ENCODE results near the gene SMIM23. TPM values are rescaled to one million over a fixed set of nuclear protein-coding genes. Genes with fewer than 3 reads are reported as not detected.
"Not testable (repeated sequence)": the region's sequence is repeated elsewhere in the genome, so short reads cannot be mapped to it uniquely, and the experiment has no call there.

The SMIM23 gene
- total RNA-seq, 2 experiments from 2014 or later, result not detected

GRCh38 chr5:171776213-171776612 is 9.4 kb upstream of the SMIM23 start:
- CTCF ChIA-PET, result no interaction called here
- Mint-ChIP-seq H3K9me3 (ENCODE audit: low read depth) (no peaks in the 10 kb centered on the region), H3K4me1 (no peaks in the 10 kb centered on the region), H3K4me3 (no peak overlapping the region), H3K27me3 (peaks cover 11% of the 10 kb centered on the region), H3K36me3 (ENCODE audit: low read depth) (no peaks in the 10 kb centered on the region), H3K27ac (no peak overlapping the region)
- intact Hi-C loops (cut with DNase I, micrococcal nuclease), result no loop called here
- no peak for ATAC-seq
- POLR2A ChIA-PET, result no interaction called here
- no peak for DNase-seq

DNA sequence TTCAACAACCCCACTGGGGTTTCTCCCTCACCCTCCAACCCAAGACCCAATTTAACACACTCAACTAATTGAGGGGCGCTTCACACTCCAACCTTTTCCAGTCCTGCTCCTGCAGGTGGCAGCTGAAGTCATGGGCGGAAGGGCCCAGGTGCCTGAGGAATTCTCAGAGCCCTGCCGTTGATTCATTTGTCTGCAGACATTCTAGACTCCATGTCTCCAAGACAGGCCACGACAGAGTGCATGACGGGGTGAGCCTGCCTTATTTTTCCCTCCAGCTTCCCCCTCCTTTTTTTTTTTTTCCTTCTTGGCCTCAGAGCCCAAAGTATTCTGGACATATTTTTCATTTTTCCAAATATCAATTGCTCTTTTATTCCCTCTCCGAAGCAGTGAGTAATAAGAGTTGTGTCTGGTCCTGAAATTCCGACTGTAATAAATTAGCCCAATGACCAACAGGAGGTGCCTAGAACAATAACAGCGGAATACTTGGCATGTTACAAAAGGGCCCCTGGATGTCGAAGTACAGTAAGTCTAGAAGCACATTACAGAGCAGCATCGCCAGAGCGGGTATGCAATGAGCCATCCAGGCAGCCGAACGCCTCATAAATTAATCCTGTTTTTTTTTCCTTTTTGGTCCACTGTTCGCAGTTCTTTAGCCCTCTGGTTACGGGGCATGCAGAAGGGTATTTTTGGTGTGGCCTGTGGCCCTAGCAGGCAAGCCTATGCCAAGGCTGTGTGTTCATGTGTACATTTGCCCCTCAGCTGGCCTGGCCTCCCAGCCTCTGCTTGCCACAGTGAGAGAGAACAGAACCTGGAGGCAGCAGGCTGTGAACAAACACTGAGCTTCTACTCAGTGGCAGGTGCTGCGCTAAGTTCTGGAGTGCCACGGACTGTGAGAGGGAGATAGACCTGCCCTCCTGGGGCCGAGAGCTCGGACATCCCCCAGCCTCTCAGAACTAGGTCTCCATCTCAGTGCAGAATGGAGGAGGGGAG is 8.6 kb upstream of the SMIM23 start:
- intact Hi-C loops (cut with DNase I, micrococcal nuclease), result no loop called here
- Mint-ChIP-seq H3K27ac (no peak overlapping the region), H3K9me3 (ENCODE audit: low read depth) (no peaks in the 10 kb centered on the region), H3K4me1 (no peaks in the 10 kb centered on the region), H3K27me3 (peaks cover 13% of the 10 kb centered on the region), H3K4me3 (no peak overlapping the region), H3K36me3 (ENCODE audit: low read depth) (no peaks in the 10 kb centered on the region)
- no peak for DNase-seq
- ChIA-PET CTCF (interaction anchor here (0.6 kb wide), 1 partner anchor 30 kb away, joined by 3 read pairs; no protein-coding TSS in a partner anchor), POLR2A (no interaction called here)
- ATAC-seq, result no peak

GRCh38 chr5:171781744-171782143 is 3.9 kb upstream of the SMIM23 start:
- ATAC-seq; H3K36me3 Mint-ChIP-seq (ENCODE audit: low read depth); H3K4me1 Mint-ChIP-seq; intact Hi-C loops (cut with DNase I, micrococcal nuclease); H3K9me3 Mint-ChIP-seq (ENCODE audit: low read depth); H3K27ac Mint-ChIP-seq; H3K4me3 Mint-ChIP-seq; DNase-seq: not testable (repeated sequence)
- peaks cover 22% of the 10 kb centered on the region for H3K27me3 Mint-ChIP-seq
- CTCF ChIA-PET, result interaction anchor here (0.6 to 0.9 kb wide), 2 partner anchors 35 to 365 kb away, joined by 3 read pairs; no protein-coding TSS in a partner anchor
- POLR2A ChIA-PET, result interaction anchor here (0.7 kb wide), 1 partner anchor 284 kb away, joined by 3 read pairs; no protein-coding TSS in a partner anchor

DNA sequence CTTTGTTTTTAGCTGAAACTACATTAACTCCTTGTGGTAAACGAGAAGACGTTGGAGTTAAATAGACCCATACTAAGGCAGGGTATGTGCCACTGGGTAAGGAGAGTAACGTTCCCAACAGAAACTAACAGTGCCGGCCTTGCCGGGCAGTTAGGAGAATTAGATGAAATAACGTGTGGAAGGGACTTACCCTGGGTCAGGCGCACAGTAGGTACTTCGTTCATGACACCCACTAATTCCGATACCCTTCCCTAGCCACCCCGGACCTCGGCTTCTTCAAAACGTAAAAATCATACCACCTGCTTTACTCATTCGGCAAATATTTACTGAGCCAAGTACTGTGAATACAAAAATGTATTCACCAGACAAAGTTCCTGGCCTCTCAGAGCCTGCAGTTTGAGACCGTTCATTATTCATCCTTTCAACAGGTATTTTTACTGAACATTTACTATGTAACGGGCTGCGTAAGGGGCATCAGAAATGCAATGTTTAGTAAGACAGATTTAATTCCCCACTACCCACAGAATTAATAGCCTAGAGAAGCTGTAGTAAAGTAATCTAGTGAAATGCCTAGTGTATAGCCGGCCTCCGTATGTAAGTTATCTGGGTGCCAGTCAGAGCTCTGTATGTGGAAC is 3.2 kb upstream of the SMIM23 start:
- POLR2A ChIA-PET, result interaction anchor here (0.9 kb wide), 1 partner anchor 368 kb away, joined by 3 read pairs; no protein-coding TSS in a partner anchor
- CTCF ChIA-PET, result no interaction called here
- intact Hi-C loops (cut with DNase I, micrococcal nuclease), result no loop called here
- H3K36me3 Mint-ChIP-seq (ENCODE audit: low read depth), result no peaks in the 10 kb centered on the region
- no peak for ATAC-seq
- no peak overlapping the region for H3K27ac Mint-ChIP-seq
- H3K4me1 Mint-ChIP-seq, result no peaks in the 10 kb centered on the region
- H3K27me3 Mint-ChIP-seq, result peaks cover 22% of the 10 kb centered on the region
- no peaks in the 10 kb centered on the region for H3K9me3 Mint-ChIP-seq (ENCODE audit: low read depth)
- no peak for DNase-seq
- H3K4me3 Mint-ChIP-seq, result no peak overlapping the region

- no peak for DNase-seq
- Mint-ChIP-seq H3K9me3 (ENCODE audit: low read depth) (no peaks in the 10 kb centered on the region), H3K27me3 (peaks cover 22% of the 10 kb centered on the region), H3K27ac (no peak overlapping the region), H3K4me1 (no peaks in the 10 kb centered on the region), H3K36me3 (ENCODE audit: low read depth) (no peaks in the 10 kb centered on the region), H3K4me3 (no peak overlapping the region)
- ChIA-PET POLR2A (interaction anchor here (0.7 to 0.9 kb wide), 2 partner anchors 22 to 368 kb away, joined by 3 read pairs; no protein-coding TSS in a partner anchor), CTCF (no interaction called here)
- ATAC-seq, result no peak
- intact Hi-C loops (cut with DNase I, micrococcal nuclease), result no loop called here
Measured at GRCh38 chr5:171783051-171783450, 2.6 kb upstream of the SMIM23 start.

- H3K9me3 Mint-ChIP-seq (ENCODE audit: low read depth), result no peaks in the 10 kb centered on the region
- peaks cover 12% of the 10 kb centered on the region for H3K27me3 Mint-ChIP-seq
- no peak overlapping the region for H3K4me3 Mint-ChIP-seq
- no peak overlapping the region for H3K27ac Mint-ChIP-seq
- no peaks in the 10 kb centered on the region for H3K4me1 Mint-ChIP-seq
- DNase-seq (no peak), ATAC-seq (no peak)
- intact Hi-C loops (cut with DNase I, micrococcal nuclease), result no loop called here
- no peaks in the 10 kb centered on the region for H3K36me3 Mint-ChIP-seq (ENCODE audit: low read depth)
- ChIA-PET CTCF (no interaction called here), POLR2A (no interaction called here)
Measured at GRCh38 chr5:171789353-171789752, 3.7 kb downstream of the SMIM23 start.

DNA sequence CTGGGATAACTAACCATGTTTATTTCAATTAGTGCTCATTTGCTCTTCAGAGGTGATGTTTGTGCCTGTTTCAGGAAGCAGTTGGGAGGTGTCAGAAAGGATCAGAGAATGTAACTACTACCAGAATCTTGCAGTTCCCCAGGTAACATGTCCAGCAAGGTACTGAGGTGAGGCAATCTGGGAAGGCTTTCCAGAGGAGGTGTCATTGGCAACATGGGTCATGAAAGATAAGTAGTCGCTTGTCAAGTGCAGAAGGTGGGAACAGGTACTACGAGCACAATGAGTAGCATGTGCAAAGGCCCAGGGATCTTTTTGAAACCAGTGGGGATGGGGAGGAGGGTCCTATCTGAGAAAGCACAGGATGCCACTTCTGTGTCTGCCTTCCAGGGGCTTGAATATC is 4.8 kb downstream of the SMIM23 start:
- intact Hi-C loops (cut with DNase I, micrococcal nuclease), result no loop called here
- Mint-ChIP-seq H3K4me3 (no peak overlapping the region), H3K27ac (no peak overlapping the region), H3K4me1 (no peaks in the 10 kb centered on the region), H3K9me3 (ENCODE audit: low read depth) (no peaks in the 10 kb centered on the region), H3K36me3 (ENCODE audit: low read depth) (no peaks in the 10 kb centered on the region), H3K27me3 (peaks cover 12% of the 10 kb centered on the region)
- DNase-seq (no peak), ATAC-seq (no peak)
- CTCF ChIA-PET, result no interaction called here
- POLR2A ChIA-PET, result interaction anchor here (0.7 kb wide), 1 partner anchor 46 kb away, joined by 5 read pairs; no protein-coding TSS in a partner anchor

DNA sequence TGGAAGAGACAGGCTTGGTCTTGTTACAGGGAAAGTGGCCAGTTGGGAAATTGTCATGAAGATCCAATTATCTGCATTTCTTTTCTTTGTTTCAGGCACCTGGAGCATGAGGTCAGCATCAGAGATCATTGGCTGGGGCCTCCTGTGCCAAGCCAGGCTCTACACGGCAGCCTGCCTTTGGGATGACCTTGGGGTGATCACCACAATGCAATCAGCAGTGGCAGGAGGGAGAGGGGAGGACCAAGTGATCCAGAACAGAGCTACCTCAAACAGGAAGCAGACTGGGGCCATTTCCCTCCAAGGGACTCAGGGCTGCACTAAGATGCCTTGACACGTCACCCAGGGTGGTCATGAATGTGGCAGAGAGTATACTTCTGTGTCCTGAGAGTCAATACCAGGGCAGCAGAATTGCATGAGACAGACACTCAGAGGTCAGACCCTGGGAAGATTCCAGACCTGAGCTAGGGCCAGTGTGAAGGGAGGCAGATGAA is 8.9 kb downstream of the SMIM23 start:
- ChIA-PET POLR2A (no interaction called here), CTCF (interaction anchor here (1.3 to 1.6 kb wide), 2 partner anchors 29 to 189 kb away, joined by 4 read pairs; no protein-coding TSS in a partner anchor)
- no peaks in the 10 kb centered on the region for H3K9me3 Mint-ChIP-seq (ENCODE audit: low read depth)
- H3K27ac Mint-ChIP-seq, result no peak overlapping the region
- intact Hi-C loops (cut with DNase I, micrococcal nuclease), result no loop called here
- H3K4me3 Mint-ChIP-seq, result no peak overlapping the region
- H3K27me3 Mint-ChIP-seq, result peaks cover 7% of the 10 kb centered on the region
- no peak for ATAC-seq
- H3K4me1 Mint-ChIP-seq, result no peaks in the 10 kb centered on the region
- H3K36me3 Mint-ChIP-seq (ENCODE audit: low read depth), result no peaks in the 10 kb centered on the region
- DNase-seq, result no peak

GRCh38 chr5:171795381-171795780 is 9.8 kb downstream of the SMIM23 start:
- DNase-seq (no peak), ATAC-seq (no peak)
- Mint-ChIP-seq H3K27ac (no peak overlapping the region), H3K36me3 (ENCODE audit: low read depth) (no peaks in the 10 kb centered on the region), H3K4me3 (no peak overlapping the region), H3K9me3 (ENCODE audit: low read depth) (no peaks in the 10 kb centered on the region), H3K27me3 (peaks cover 7% of the 10 kb centered on the region), H3K4me1 (no peaks in the 10 kb centered on the region)
- intact Hi-C loops (cut with DNase I, micrococcal nuclease), result no loop called here
- CTCF ChIA-PET, result interaction anchor here (1.6 kb wide), 1 partner anchor 190 kb away, joined by 4 read pairs; no protein-coding TSS in a partner anchor
- POLR2A ChIA-PET, result interaction anchor here (0.6 kb wide), 1 partner anchor 258 kb away, joined by 3 read pairs; no protein-coding TSS in a partner anchor

DNA sequence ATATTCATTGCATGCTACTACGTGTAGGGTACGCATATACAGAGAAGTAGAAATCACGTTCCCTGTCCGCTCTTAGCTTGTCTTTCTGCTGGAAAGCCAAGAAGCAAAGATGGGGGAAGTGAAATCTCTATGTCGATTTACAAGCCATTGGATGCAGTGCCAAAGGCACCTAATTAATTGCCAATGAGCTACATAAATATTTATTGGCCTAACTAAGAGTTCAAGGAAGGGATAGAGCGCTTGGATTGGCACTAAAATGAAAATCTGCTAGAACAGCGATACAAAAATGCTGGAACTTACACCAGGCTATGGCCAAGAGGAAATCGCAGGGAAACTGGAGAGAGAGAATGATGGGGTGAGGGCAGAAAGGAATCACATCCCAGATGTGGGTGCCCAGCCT is 10.8 kb downstream of the SMIM23 start:
- Mint-ChIP-seq H3K9me3 (ENCODE audit: low read depth) (no peaks in the 10 kb centered on the region), H3K36me3 (ENCODE audit: low read depth) (no peaks in the 10 kb centered on the region), H3K4me1 (no peaks in the 10 kb centered on the region), H3K27me3 (peaks cover 2% of the 10 kb centered on the region), H3K27ac (no peak overlapping the region), H3K4me3 (no peak overlapping the region)
- CTCF ChIA-PET, result interaction anchor here (0.6 kb wide), 1 partner anchor 100 kb away, joined by 3 read pairs; no protein-coding TSS in a partner anchor
- DNase-seq, result no peak
- no peak for ATAC-seq
- intact Hi-C loops (cut with DNase I, micrococcal nuclease), result no loop called here
- POLR2A ChIA-PET, result no interaction called here

DNA sequence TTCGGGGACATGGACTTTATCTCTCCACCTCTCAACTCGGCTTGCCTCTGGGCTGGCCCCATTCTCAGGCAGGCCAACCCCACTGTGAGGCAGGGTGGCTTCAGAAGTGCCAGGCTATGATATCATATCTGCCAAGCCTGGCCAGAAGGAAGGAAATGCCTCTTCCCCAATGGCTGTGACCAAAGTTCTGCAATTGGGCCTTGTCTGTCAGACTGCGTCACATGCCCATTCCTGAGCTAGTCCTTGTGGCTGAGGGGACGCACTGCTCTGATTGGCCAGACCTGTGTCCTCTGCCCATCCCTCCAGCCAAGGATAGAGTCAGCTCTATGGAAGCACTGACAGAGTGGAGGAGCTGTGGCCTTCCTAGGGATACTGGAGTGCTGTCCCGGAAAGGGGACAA is 11.9 kb downstream of the SMIM23 start:
- no peaks in the 10 kb centered on the region for H3K9me3 Mint-ChIP-seq (ENCODE audit: low read depth)
- ATAC-seq, result no peak
- H3K4me1 Mint-ChIP-seq, result no peaks in the 10 kb centered on the region
- ChIA-PET POLR2A (no interaction called here), CTCF (no interaction called here)
- peaks cover 2% of the 10 kb centered on the region for H3K27me3 Mint-ChIP-seq
- no peaks in the 10 kb centered on the region for H3K36me3 Mint-ChIP-seq (ENCODE audit: low read depth)
- H3K4me3 Mint-ChIP-seq, result no peak overlapping the region
- H3K27ac Mint-ChIP-seq, result no peak overlapping the region
- intact Hi-C loops (cut with DNase I, micrococcal nuclease), result no loop called here
- DNase-seq, result no peak

Measured in activated CD4-positive, alpha-beta T cell treated with anti-CD3 and anti-CD28 coated beads for 36 hours (primary cell).